ENCODE data around the gene HEMK1. TPM values are rescaled to one million over a fixed set of nuclear protein-coding genes. Genes with fewer than 3 reads are reported as not detected.

Gene HEMK1
- total and polyA plus RNA-seq, 2 of the 4 experiments (the other 2 are of a cell fraction) = 17.2 to 20.8 TPM

DNA sequence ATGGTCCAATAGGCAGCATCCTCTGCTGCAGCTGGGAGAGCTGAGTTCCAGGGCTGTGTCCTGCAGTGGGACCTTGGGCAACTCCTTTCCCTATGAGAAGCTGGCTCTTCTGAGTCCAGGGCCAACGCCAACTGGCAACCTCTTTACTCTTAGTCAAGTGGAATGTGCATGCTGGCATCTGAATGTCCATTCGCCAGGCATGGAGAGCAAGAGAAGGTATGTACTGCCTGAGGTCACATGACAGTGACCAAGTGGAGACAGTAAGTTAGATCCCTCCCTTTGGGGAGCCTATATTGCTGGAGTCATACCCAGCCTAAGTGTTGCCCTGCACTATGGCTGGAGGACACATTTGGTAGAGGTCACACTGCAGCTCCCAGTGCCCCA is 12.1 kb downstream of the HEMK1 start:
- POLR2A ChIA-PET (ENCODE audit: unreplicated experiment) = no interaction called here
- DNase-seq (no peak), ATAC-seq (ENCODE audit: low read depth) (no peak)
- H3K4me3 ChIP-seq (ENCODE audit: insufficient read depth, low read depth, low read length) = no peak overlapping the region
- no peak overlapping the region for H2BK5ac ChIP-seq (ENCODE audit: low read depth, low read length, poor library complexity, severe bottlenecking)
- no peak overlapping the region for H3K4ac ChIP-seq (ENCODE audit: low read depth, low read length)
- no peak overlapping the region for H3K4me2 ChIP-seq (ENCODE audit: low read depth, low read length)
- H3K14ac ChIP-seq (replicated peaks; ENCODE audit: low read depth, low read length) = no peak overlapping the region
- no peak overlapping the region for H4K8ac ChIP-seq (ENCODE audit: low read depth in 2 of 2, low read length in 2 of 2)
- no peaks in the 10 kb centered on the region for H3K9me3 ChIP-seq (ENCODE audit: control insufficient read depth, insufficient read depth, low read length)
- no peak overlapping the region for H2AK5ac ChIP-seq (ENCODE audit: low read depth, low read length)
- BruUV-seq (replicated peaks) = no TSS peak
- TF ChIP-seq FOS (IDR thresholded peaks at IDR 0.05; ENCODE audit: low read depth, low read length) (no peak), NFE2L2 (IDR thresholded peaks at IDR 0.05; ENCODE audit: low read depth, low read length) (no peak), SMC3 (IDR thresholded peaks at IDR 0.05; ENCODE audit: low read depth, low read length) (no peak)
- no peak overlapping the region for H4K5ac ChIP-seq (ENCODE audit: low read depth, low read length)
- H3K9ac ChIP-seq (ENCODE audit: low read depth, low read length) = no peak overlapping the region
- no peak overlapping the region for H3K23ac ChIP-seq (ENCODE audit: low read depth, low read length)
- H3K27ac ChIP-seq (ENCODE audit: insufficient read depth, low read length) = no peak overlapping the region
- H4K20me1 ChIP-seq (ENCODE audit: insufficient read depth, low read length) = no peaks in the 10 kb centered on the region
- H3K79me1 ChIP-seq (ENCODE audit: low read depth in 1 of 2, low read length in 2 of 2) = no peaks in the 10 kb centered on the region
- no peak overlapping the region for H2BK15ac ChIP-seq (ENCODE audit: low read depth, low read length)
- no peak overlapping the region for H4K91ac ChIP-seq (ENCODE audit: insufficient read depth, low read depth, low read length)
- H3K9me1 ChIP-seq (ENCODE audit: insufficient read depth, low read length) = peaks cover 6% of the 10 kb centered on the region; the same call in 1 of the 2 replicates
- CTCF ChIA-PET = interaction anchor here (1.1 kb wide), 1 partner anchor 33 kb away, joined by 6 read pairs; no protein-coding TSS in a partner anchor
- WGBS, 2 experiments (ENCODE audit: extremely low coverage in 2 of 2, insufficient read length in 1 of 2) = 100% methylated on average over 1 of the region's 2 CpGs; no CpG with 5 or more reads in 1 of the 2 experiments
- H2BK120ac ChIP-seq (ENCODE audit: low read depth, low read length) = no peak overlapping the region
- H2AFZ ChIP-seq (replicated peaks; ENCODE audit: low read length, poor library complexity) = no peak overlapping the region
- H3K4me1 ChIP-seq (ENCODE audit: control insufficient read depth, insufficient read depth, low read length) = no peaks in the 10 kb centered on the region
- H2AK9ac ChIP-seq (replicated peaks; ENCODE audit: low read depth, low read length, poor library complexity) = no peak overlapping the region
- H3K36me3 ChIP-seq (ENCODE audit: control insufficient read depth, insufficient read depth, low read length) = peaks cover 52% of the 10 kb centered on the region; the same call in 1 of the 2 replicates
- dilution Hi-C loops (cut with HindIII; ENCODE audit: low sequenced_read_pairs, unreplicated experiment) (no loop called here), intact Hi-C loops (cut with micrococcal nuclease) (no loop called here), in situ Hi-C loops (cut with MboI; ENCODE audit: low sequenced_read_pairs) (no loop called here)
- no peaks in the 10 kb centered on the region for H3K27me3 ChIP-seq (ENCODE audit: control insufficient read depth, insufficient read depth, low read length)
- no peak overlapping the region for H3K18ac ChIP-seq (ENCODE audit: low read depth, low read length)
- no peak overlapping the region for H2BK20ac ChIP-seq (ENCODE audit: low read depth, low read length)
- H3K56ac ChIP-seq (ENCODE audit: extremely low read depth, insufficient read depth, low read length) = no peak overlapping the region
